Inflammatory macrophage treated with lipopolysaccharide for 1 hour (primary cell): ENCODE measurements around the gene OR7C1.
"Not testable (repeated sequence)": the region's sequence is repeated elsewhere in the genome, so short reads cannot be mapped to it uniquely, and the experiment has no call there.

ENCODE experiments used
- DNase-seq, 2 donors: peaks; one replicate each; pipeline ENCODE4 v3.0.0-alpha.2; 2020 to 2022

Gene OR7C1

DNA sequence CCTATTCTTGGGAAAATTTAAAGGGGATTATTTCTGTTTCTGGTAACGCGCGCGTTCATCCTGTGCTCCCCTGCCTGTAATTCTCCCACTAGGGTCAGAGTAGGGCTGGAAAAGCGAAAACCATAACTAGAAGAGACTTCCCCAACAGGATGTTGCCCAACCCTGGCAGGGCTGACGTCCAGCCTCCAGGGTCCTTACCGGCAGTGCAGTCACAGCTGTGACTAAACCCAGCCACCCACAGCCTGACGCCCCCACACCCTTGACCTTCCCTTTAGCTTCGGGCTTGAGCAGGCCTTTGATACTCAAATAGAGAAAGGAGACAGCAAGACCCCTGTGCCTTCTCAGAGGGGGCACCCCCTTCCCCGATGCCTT lies 50.3 kb downstream of the OR7C1 start:
- peak; percentile 98 for DNase-seq

DNA sequence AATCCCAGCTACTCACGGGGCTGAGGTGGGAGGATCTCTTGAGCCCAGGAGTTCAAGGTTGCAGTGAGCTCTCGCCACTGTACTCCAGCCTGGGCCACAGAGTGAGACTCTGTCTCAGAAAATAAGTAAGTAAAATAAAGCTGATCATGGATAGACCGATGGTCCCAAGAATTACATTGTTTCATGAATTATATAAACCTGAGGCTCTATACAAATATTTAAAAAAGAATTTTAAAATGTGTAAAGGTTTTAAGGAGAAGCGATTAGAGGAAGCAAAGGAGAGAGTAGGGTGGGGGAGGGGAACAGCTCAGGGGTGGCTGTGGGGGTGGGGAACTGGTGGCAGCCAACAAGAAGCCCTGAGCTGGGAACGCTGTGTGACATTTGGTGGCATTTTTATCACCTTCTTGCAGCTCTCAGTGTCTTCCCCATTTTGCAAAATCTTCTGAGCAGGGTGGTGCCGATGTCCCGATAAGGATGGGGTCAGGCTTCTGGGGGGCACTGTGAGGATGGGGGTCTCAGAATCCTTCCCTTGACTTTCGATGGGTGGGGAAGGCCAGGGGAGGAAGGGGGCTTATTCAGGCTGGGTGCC lies 51.5 kb downstream of the OR7C1 start:
- peak; percentile 36 to 45 for DNase-seq

DNA sequence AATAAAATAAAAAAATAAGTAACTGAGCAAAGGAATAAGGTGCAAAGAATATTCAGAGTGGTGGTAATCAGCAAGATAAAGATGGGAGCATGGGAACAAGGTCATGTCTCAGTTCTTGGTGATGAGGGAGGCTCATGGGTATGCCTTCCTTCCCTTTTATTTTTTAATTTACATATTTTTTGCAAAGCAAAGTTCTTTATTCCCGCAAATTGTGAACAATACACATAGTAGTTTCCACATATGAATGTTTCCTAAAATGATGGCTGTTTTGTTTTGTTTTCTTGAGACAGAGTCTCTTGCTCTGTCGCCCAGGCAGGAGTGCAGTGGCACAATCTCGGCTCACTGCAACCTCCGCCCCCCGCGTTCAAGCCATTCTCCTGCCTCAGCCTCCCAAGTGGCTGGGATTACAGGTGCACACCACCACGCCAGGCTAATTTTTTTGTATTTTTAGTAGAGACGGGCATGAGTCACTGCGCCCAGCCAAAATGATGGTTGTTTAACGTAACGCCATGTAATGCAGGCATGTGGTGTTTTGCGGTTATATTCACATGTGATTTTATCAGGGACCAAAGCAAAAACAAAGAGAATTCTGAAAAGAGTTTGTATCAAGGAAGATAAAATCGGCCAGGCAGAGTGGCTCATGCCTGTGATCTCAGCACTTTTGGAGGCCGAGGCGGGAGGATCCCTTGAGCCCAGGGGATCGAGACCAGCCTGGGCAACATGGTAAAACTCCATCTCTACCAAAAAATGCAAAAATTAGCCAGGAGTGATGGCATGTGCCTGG lies 52.2 kb downstream of the OR7C1 start:
- peak; percentile 20 to 42 for DNase-seq

DNA sequence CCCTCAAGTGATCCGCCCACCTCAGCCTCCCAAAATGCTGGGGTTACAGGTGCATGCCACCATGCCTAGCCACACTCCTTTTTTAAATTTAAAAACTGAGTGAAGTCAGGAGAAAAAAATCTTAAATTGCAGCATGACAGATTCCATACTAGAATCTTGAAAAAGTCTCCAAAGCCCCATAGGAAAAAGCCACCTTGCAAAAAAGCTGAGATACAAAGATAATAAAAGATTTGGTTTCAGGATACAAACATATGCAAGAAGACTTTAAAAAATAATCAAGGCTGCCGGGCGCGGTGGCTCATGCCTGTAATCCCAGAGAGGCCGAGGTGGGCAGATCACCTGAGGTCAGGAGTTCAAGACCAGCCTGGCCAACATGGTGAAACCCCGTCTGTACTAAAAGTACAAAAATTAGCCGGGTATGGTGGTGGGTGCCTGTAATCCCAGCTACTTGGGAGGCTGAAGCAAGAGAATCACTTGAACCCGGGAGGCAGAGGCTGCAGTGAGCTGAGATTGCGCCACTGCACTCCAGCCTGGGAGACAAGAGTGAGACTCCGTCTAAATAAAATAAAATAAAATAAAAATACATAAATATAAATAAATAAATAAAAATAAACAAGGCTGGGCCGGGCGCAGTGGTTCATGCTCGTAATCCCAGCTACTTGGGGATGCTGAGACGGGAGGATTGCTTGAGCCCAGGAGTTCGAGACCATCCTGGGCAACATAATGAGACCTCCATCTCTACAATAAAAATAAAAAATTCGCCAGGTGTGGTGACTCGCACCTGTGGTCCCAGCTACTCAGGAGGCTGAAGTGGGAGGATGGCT lies 53.1 kb downstream of the OR7C1 start:
- DNase-seq = not testable (repeated sequence)

- DNase-seq = not testable (repeated sequence)
These were observed 54.3 kb downstream of the OR7C1 start for GRCh38 chr19:14780622-14781225.

- DNase-seq = peak; percentile 18 to 56
These were observed 55.8 kb downstream of the OR7C1 start for GRCh38 chr19:14779151-14779550.

DNA sequence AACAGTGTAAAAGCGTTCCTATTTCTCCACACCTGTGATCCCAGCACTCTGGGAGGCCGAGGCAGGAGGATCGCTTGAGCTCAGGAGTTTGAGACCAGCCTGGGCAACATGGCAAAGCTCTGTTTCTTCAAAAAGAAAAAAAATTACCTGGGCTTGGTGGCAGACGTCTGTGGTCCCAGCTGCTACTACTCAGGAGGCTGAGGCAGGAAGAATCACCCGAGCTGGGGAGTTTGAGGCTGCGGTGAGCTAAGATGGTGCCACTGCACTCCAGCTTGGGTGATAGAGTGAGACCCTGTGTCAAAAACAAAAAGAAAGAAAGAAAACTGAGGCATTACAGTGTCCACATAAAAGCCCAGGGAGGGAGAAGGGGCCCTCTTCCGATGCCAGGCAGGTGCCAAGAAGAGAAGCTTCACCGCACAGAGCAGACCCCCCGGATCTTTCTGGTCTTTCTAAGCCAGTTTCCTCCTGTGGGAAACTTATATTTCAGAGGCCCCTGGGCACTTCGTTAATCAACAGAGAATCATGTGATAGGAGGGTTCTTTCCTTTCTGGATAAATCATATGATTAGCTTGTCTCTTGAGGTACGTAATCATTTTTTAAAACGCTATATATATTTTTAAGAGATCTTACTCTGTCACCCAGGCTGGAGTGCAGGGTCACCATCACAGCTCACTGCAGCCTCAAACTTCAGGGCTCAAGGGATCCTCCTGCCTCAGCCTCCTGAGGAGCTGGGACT lies 56.7 kb downstream of the OR7C1 start, which contains the start of gene ADGRE2:
Gene ADGRE2, minus strand, starts transcription at position 451 of the 736 bp plus-strand sequence. CDS start 1,804 bp downstream, outside the sequence.
- DNase-seq = peak; percentile 38 to 71

GRCh38 chr19:14777645-14778044 lies 57.3 kb downstream of the OR7C1 start:
- not testable (repeated sequence) for DNase-seq

GRCh38 chr19:14775869-14776586 lies 59.0 kb downstream of the OR7C1 start:
- DNase-seq = peak; percentile 42 to 44

GRCh38 chr19:14775326-14775725 lies 59.7 kb downstream of the OR7C1 start:
- DNase-seq = not testable (repeated sequence)

- DNase-seq = no peak
These were observed 60.6 kb downstream of the OR7C1 start for GRCh38 chr19:14774373-14774772.

GRCh38 chr19:14773722-14774121 lies 61.3 kb downstream of the OR7C1 start:
- DNase-seq = not testable (repeated sequence)

GRCh38 chr19:14772995-14773394 lies 62.0 kb downstream of the OR7C1 start:
- no peak for DNase-seq

DNA sequence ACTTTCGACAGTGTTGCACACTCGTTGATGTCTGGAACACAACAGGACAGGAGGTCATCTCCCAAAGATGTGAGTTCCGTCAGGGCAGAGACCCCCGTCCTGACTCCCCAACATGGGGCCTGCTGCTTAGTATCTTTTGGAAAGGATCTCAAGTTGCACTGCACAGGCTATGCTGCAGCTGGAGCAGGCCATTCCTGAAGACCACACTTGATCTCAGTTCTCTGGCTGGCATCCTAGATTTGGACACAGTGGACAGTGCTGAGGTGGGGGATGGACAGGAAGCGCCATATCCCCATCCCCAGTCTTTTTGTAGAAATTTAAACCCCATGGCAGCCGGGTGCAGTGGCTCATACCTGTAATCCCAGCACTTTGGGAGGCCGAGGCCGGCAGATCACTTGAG lies 62.5 kb downstream of the OR7C1 start:
- no peak for DNase-seq

DNA sequence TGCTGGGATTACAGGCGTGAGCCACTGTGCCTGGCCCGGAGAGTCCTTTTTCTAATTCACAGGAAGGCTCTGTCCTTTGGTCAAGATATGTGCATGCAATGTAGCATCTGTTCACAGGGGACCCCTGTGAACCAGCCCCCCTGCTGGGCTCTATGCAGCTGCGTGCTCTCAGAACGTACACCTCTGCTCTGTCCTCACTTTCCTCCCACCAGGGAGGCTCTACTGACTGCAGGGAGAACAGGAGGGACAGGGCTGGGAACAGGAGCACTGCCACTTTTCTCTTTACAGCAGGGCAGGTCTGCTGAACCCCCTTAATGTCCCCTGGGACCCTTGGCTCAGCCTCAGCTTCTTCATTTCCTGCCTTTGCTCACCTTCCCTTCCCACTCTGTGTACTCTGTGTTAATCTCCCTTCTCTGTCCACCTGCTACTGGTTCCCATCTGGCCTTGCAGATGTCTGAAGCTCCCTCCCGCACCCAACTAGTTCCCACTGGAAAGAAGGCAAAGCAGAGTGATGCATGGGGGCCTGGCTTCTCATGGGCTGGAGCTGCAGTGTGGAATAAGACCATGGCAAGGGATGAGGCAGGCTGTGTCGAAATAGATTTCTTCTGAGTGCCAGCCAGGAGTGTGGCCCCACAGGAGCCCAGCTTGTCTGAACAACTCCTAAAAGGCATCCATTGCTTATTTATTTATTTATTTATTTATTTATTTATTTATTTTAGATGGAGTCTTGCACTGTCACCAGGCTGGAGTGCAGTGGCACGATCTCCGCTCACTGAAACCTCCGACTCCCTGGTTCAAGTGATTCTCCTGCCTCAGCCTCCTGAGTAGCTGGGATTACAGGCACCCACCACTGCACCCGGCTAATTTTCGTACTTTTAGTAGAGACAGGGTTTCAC lies 63.8 kb downstream of the OR7C1 start:
- DNase-seq = no peak

DNA sequence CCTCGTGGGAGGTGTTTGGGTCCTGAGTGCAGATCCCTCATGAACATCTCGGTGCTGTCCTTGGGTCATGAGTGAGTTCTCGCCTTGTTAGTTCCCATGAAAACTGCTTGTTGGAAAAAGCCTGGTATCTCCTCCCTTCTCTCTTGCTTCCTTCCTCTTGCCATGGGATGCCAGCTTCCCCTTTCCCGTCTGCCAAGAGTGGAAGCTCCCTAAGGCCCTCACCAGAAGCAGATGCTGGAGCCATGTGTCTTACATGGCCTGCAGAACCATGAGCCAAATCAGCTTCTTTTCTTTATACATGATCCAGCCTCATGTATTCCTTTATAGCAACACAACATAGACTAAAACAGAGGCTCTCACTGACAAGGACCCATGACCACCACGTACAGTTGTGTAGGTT lies 64.8 kb downstream of the OR7C1 start:
- no peak for DNase-seq

DNA sequence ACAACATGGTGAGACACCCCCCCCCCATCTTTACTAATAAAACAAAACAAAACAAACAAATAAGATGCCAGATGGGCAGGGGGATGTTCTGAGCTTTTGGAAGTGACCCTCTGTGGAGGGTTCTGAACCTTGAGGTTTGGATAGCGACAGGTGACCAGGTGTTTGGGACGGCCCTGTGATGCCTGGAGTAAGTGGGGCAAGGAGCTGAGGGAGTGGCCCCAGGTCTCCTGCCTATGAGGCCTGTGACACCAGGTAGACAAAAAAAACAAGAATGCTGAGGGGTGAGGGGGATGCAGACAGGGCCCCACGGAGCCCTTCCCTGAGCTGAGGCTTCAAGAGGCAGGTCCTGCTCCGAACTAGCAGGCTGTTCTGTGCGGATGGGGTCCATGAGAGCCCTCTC lies 65.8 kb downstream of the OR7C1 start:
- no peak for DNase-seq

DNA sequence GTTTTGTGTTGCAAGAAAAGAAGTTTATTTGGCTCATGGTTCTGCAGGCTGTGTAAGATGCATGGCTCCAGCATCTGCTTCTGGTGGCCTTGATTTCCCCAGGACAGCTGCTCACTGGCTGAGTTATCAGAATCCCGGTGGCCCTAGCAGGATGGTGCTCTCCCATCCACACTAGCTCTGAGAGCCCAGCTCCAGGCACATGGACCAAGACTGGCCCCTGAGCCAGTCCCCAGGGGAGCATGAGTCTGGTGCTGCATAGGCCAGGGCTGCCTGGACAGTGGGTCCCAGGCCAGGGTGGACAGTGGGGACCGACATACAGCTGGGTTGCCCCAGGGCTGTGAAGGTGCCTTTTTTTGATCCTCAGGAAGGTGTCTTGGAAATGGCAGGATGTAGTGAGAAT lies 67.0 kb downstream of the OR7C1 start:
- no peak for DNase-seq

GRCh38 chr19:14767466-14767971 lies 67.5 kb downstream of the OR7C1 start:
- no peak for DNase-seq

DNA sequence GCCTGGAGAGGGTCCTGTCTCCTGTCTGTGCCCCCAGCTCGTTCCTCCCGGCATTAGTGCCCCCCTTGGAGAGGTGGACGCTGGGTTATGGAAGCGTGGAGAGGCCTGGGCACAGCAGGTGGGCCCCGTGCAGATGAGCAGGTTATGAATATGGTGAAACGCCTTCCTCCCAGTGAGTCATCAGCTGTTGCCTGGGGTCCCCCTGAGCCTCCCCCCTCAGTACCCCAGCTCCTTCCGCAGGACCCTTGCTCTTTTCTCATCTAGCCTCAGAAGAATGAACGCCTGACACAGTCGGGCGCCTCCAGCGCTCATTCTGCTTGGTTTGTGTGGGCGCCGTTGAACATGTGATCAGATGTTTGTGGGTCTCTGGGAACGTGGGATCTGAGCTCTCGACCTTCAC lies 69.1 kb downstream of the OR7C1 start:
- not testable (repeated sequence) for DNase-seq
